ENCODE results near the gene NDUFS7.
A peak's percentile ranks its signal among the peaks of the same experiment; 100 is the strongest.

NDUFS7 gene

GRCh38 chr19:1365319-1366269 lies 18.1 kb upstream of the NDUFS7 start:
- no peak for DNase-seq (ENCODE audit: low spot score)
- Histone ChIP-seq H3K27ac (no peak overlapping the region), H3K4me3 (no peak overlapping the region)
- TF ChIP-seq, protein P1, sequence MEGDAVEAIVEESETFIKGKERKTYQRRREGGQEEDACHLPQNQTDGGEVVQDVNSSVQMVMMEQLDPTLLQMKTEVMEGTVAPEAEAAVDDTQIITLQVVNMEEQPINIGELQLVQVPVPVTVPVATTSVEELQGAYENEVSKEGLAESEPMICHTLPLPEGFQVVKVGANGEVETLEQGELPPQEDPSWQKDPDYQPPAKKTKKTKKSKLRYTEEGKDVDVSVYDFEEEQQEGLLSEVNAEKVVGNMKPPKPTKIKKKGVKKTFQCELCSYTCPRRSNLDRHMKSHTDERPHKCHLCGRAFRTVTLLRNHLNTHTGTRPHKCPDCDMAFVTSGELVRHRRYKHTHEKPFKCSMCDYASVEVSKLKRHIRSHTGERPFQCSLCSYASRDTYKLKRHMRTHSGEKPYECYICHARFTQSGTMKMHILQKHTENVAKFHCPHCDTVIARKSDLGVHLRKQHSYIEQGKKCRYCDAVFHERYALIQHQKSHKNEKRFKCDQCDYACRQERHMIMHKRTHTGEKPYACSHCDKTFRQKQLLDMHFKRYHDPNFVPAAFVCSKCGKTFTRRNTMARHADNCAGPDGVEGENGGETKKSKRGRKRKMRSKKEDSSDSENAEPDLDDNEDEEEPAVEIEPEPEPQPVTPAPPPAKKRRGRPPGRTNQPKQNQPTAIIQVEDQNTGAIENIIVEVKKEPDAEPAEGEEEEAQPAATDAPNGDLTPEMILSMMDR (IDR thresholded peaks at IDR 0.05): no peak

DNA sequence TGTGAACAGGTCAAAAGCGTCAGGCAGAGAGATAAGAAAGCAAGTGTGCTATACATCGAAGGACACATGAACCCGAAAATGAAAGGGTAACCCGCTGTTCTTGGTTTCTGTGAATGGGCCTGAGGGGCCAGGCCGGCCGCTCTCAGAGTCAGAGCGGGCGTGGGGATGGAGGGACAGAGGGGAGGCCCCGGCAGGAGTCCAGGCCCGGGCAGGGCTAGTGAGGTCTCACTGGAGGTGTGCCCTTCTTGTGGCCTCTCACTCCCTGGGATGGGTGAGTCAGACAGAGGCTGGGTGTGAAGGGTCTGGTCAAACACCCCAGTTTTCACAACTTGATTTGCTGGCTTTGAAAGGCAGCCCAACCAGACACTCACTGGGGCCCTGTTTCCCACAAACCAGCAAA lies 17.4 kb upstream of the NDUFS7 start:
- Histone ChIP-seq H3K4me3 (no peak overlapping the region), H3K27ac (no peak overlapping the region)
- TF ChIP-seq, protein P1 (IDR thresholded peaks at IDR 0.05): no peak
- no peak for DNase-seq (ENCODE audit: low spot score)

- peak overlapping the region; percentile 13 to 39 for H3K27ac ChIP-seq
- no peak for DNase-seq (ENCODE audit: low spot score)
- TF ChIP-seq, protein P1 (IDR thresholded peaks at IDR 0.05): no peak
Measured at GRCh38 chr19:1366899-1367870, 16.5 kb upstream of the NDUFS7 start.

DNA sequence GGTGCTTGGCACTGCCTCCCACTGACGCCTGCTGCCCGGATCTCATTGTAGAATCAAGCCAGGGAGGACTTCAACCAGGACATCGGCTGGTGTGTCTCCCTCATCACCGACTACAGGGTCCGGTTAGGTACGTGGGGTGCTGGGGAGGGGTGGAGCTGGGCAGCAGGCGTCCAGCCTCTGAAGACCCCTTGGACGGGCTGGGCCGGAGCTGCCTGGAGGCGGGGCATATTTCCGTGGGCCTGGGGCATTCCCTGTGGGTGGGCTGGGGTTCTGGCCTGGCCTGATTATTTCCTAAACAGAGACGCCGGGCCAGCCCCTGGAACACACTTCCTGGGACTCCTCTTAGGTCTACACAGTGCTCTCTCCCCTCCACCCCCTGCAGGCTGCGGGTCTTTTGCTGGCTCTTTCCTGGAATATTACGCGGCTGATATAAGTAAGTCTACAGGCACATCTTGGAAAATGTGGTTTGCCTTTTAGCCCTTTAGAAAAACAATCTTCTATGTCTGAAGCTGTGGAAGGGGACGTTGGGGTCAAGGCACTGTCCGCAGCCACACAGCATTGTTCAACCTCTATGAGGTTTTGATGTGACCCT lies 14.4 kb upstream of the NDUFS7 start:
- no peak for DNase-seq (ENCODE audit: low spot score)
- H3K4me3 ChIP-seq: no peak overlapping the region
- no peak overlapping the region for H3K27ac ChIP-seq
- TF ChIP-seq, protein P1 (IDR thresholded peaks at IDR 0.05): no peak

More at GRCh38 chr19:1366899-1367870, 16.5 kb upstream of the NDUFS7 start:
- H3K4me3 ChIP-seq: no peak overlapping the region

GRCh38 chr19:1370579-1371361 lies 12.9 kb upstream of the NDUFS7 start:
- no peak overlapping the region for H3K27ac ChIP-seq
- TF ChIP-seq, protein P1 (IDR thresholded peaks at IDR 0.05): no peak
- peak; percentile 66 for DNase-seq (ENCODE audit: low spot score)

DNA sequence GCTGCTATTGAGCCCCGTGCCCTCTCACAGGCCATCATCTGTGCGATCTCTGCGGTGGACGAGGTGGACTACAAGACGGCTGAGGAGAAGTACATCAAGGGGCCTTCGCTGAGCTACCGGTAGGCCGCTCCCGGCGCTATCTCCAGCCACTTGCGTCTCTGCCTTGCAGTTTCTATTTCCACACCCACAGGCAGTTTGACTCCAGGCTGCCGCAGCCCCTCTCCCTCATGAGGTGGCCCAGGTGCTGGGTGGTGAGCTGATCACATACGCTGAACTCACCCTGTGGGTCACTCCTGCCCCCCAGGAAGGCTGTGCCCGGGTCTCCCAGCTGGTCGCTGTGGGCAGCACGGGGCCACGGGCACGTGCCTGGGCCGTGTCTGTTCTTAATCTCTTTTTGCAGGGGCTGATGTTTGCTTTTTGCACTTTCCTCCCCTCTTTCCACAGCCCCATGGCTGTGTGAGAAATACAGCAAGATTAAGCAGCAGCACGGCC lies 10.6 kb upstream of the NDUFS7 start:
- TF ChIP-seq, protein P1 (IDR thresholded peaks at IDR 0.05): no peak
- H3K4me3 ChIP-seq: no peak overlapping the region
- peak overlapping the region in 1 of 2 donors; percentile 54 for H3K27ac ChIP-seq
- DNase-seq (ENCODE audit: low spot score): no peak

More at GRCh38 chr19:1370579-1371361, 12.9 kb upstream of the NDUFS7 start:
- no peak overlapping the region for H3K4me3 ChIP-seq

Data from coronary artery (tissue), 2 donors.